GM12801 (cell line): ENCODE data around the gene C3orf49.

Experiments used
- CTCF ChIP-seq: IDR thresholded peaks from one replicate; pipeline ENCODE4 v1.5.1; 2011; ENCODE audit warnings: control low read depth; ENCODE audit not compliant: insufficient read length; ENCODE audit errors: extremely low read depth

Gene C3orf49

GRCh38 chr3:63818282-63819150, 583 bp upstream of the C3orf49 start:
- no peak for TF ChIP-seq CTCF

- TF ChIP-seq CTCF, result no peak
Observed at GRCh38 chr3:63824309-63824708, 5.2 kb downstream of the C3orf49 start.

- TF ChIP-seq CTCF, result no peak
Observed at GRCh38 chr3:63830526-63830925, 11.4 kb downstream of the C3orf49 start.

GRCh38 chr3:63832395-63832794, 13.3 kb downstream of the C3orf49 start:
- TF ChIP-seq CTCF, result no peak

GRCh38 chr3:63841704-63842103, 22.6 kb downstream of the C3orf49 start:
- no peak for TF ChIP-seq CTCF

GRCh38 chr3:63842127-63842526, 23.0 kb downstream of the C3orf49 start:
- no peak for TF ChIP-seq CTCF

- TF ChIP-seq CTCF, result no peak
Observed at GRCh38 chr3:63845215-63845614, 26.1 kb downstream of the C3orf49 start.
